BJ (cell line): ENCODE results near the gene SMPD4. TPM values are rescaled to one million over a fixed set of nuclear protein-coding genes. Genes with fewer than 3 reads are reported as not detected.
"Not testable (repeated sequence)": the region's sequence is repeated elsewhere in the genome, so short reads cannot be mapped to it uniquely, and the experiment has no call there.

Experiments
- CTCF ChIA-PET: fragments of 350-600 bp; formaldehyde crosslinking; extraction: SDS; loops from one replicate; lab custom pipeline; 2021; ENCODE audit warnings: antibody characterized with exemption, inconsistent platforms; lab: Yijun Ruan, JAX
- POLR2A ChIA-PET: fragments of 300-600 bp; sonication (Branson Sonifier 250); formaldehyde crosslinking; extraction: SDS; loops from one replicate; lab custom pipeline; 2021; ENCODE audit warnings: antibody characterized with exemption; lab: Charles Lee
- DNase-seq: peaks from one replicate; pipeline ENCODE4 v3.0.0-alpha.2; 2011; ENCODE audit warnings: low read depth
- H3K27me3 ChIP-seq: 2 replicates; pipeline ENCODE4 v1.6.0; 2011; ENCODE audit warnings: low read length; ENCODE audit not compliant: control insufficient read depth, insufficient read depth
- H3K36me3 ChIP-seq: 2 replicates; pipeline ENCODE4 v1.5.1; 2011; ENCODE audit warnings: low read length; ENCODE audit not compliant: control insufficient read depth, insufficient read depth
- H3K4me3 ChIP-seq: 2 replicates; pipeline ENCODE4 v1.5.1; 2011; ENCODE audit warnings: low read depth, mild to moderate bottlenecking, control low read depth, low read length
- CTCF ChIP-seq: IDR thresholded peaks from 2 replicates; pipeline ENCODE4 v1.5.1; 2011; ENCODE audit warnings: low read depth, mild to moderate bottlenecking, control low read depth, inconsistent platforms, low read length, moderate library complexity; ENCODE audit not compliant: insufficient read depth
- polyA plus RNA-seq: library from polyadenylated mRNA; depleted of rRNA; stranded (reverse); fragments of >200 nt; gene quantifications from 2 replicates; pipeline ENCODE4 v1.2.3, GENCODE V29; 2011

Gene SMPD4
- polyA plus RNA-seq, 1 experiment, result 60.1 TPM

GRCh38 chr2:130165293-130166016 lies 15.9 kb downstream of the SMPD4 start:
- H3K4me3 ChIP-seq, result no peak overlapping the region
- ChIA-PET CTCF (no interaction called here), POLR2A (no interaction called here)
- DNase-seq, result no peak
- H3K27me3 ChIP-seq, result no peaks in the 10 kb centered on the region
- H3K36me3 ChIP-seq, result peaks cover 17% of the 10 kb centered on the region
- TF ChIP-seq CTCF, result no peak

- POLR2A ChIA-PET, result interaction anchor here (0.7 kb wide), 1 partner anchor 16 kb away, joined by 3 read pairs; no protein-coding TSS in a partner anchor
- no peak for DNase-seq
- peaks cover 15% of the 10 kb centered on the region for H3K36me3 ChIP-seq
- H3K27me3 ChIP-seq, result no peaks in the 10 kb centered on the region
- CTCF ChIA-PET, result interaction anchor here (0.9 kb wide), 1 partner anchor 18 kb away, joined by 5 read pairs; the partner anchor contains the start of gene SMPD4
- no peak for TF ChIP-seq CTCF
- no peak overlapping the region for H3K4me3 ChIP-seq
Observed at GRCh38 chr2:130162968-130163367, 18.4 kb downstream of the SMPD4 start.

GRCh38 chr2:130162486-130162885 lies 18.9 kb downstream of the SMPD4 start:
- POLR2A ChIA-PET, DNase-seq, H3K4me3 ChIP-seq, CTCF ChIA-PET, H3K27me3 ChIP-seq: not testable (repeated sequence)
- peaks cover 12% of the 10 kb centered on the region for H3K36me3 ChIP-seq

- POLR2A ChIA-PET, CTCF ChIA-PET, H3K4me3 ChIP-seq, DNase-seq, H3K27me3 ChIP-seq: not testable (repeated sequence)
- H3K36me3 ChIP-seq, result peaks cover 11% of the 10 kb centered on the region
Observed at GRCh38 chr2:130160838-130161705, 20.3 kb downstream of the SMPD4 start.

- Histone ChIP-seq H3K4me3 (no peak overlapping the region), H3K36me3 (peaks cover 9% of the 10 kb centered on the region), H3K27me3 (no peaks in the 10 kb centered on the region)
- ChIA-PET POLR2A (no interaction called here), CTCF (no interaction called here)
- TF ChIP-seq CTCF, result no peak
- DNase-seq, result no peak
Observed at GRCh38 chr2:130160131-130160530, 21.3 kb downstream of the SMPD4 start.

- H3K4me3 ChIP-seq, CTCF ChIA-PET, DNase-seq, POLR2A ChIA-PET, H3K27me3 ChIP-seq: not testable (repeated sequence)
- H3K36me3 ChIP-seq, result peaks cover 12% of the 10 kb centered on the region
Observed at GRCh38 chr2:130159376-130159775, 22.0 kb downstream of the SMPD4 start.
